AG04450 (cell line): Measurements from ENCODE around the gene TMEM135. TPM values are rescaled to one million over a fixed set of nuclear protein-coding genes. Genes with fewer than 3 reads are reported as not detected.

Experiments
- CTCF ChIA-PET: fragments of 300-600, 350-600 bp; formaldehyde crosslinking; extraction: SDS; loops from one replicate; lab custom pipeline; 2022; ENCODE audit warnings: antibody characterized with exemption, inconsistent platforms; lab: Charles Lee
- POLR2A ChIA-PET: fragments of 350-600 bp; formaldehyde crosslinking; extraction: SDS; loops from one replicate; lab custom pipeline; 2021; ENCODE audit warnings: antibody characterized with exemption, inconsistent platforms; lab: Yijun Ruan, JAX
- DNase-seq: peaks from one replicate; pipeline ENCODE4 v3.0.0-alpha.2; 2011; ENCODE audit warnings: low read depth, low spot score
- H3K27ac ChIP-seq: one replicate; pipeline ENCODE4 v1.5.1; 2012; ENCODE audit warnings: low read depth, low read length, control low read depth
- H3K27me3 ChIP-seq: one replicate; pipeline ENCODE4 v1.6.0; 2012; ENCODE audit warnings: low read length; ENCODE audit not compliant: control insufficient read depth, insufficient read depth
- H3K4me3 ChIP-seq: 2 replicates; pipeline ENCODE4 v1.5.1; 2011; ENCODE audit warnings: mild to moderate bottlenecking, low read depth, low read length, control low read depth
- H3K9me3 ChIP-seq: 2 replicates; pipeline ENCODE4 v1.5.1; 2012; ENCODE audit warnings: low read length; ENCODE audit not compliant: control insufficient read depth, insufficient read depth
- polyA plus RNA-seq: library from polyadenylated mRNA; depleted of rRNA; stranded (reverse); fragments of >200 nt; gene quantifications from 2 replicates; pipeline ENCODE4 v1.2.3, GENCODE V29; 2011
- TF ChIP-seq, protein P1 (sequence below): IDR thresholded peaks from 2 replicates; pipeline ENCODE4 v1.5.1; 2011; ENCODE audit warnings: low read depth, low read length, control low read depth, inconsistent platforms

Gene TMEM135
- polyA plus RNA-seq, 1 experiment = 12.6 TPM

DNA sequence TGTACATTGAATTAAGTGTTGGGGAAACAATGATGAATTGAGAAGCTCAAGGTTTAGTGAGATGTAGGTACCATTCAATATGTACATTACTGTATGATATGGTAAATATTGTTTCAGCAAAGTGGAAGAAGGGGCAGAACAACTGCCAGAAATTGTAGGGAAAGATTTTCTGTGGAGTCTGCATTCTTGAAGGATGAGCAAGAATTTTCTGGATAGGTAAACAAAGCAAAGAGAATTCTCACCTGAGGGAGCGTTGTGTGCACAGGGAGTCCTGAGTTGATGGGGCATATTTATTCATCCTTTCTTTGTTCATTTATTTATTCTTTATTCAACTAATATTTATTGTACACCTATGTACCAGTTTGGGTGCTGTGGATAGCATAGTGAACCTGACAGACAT, 83.2 kb downstream of the TMEM135 start:
- TF ChIP-seq, protein P1, sequence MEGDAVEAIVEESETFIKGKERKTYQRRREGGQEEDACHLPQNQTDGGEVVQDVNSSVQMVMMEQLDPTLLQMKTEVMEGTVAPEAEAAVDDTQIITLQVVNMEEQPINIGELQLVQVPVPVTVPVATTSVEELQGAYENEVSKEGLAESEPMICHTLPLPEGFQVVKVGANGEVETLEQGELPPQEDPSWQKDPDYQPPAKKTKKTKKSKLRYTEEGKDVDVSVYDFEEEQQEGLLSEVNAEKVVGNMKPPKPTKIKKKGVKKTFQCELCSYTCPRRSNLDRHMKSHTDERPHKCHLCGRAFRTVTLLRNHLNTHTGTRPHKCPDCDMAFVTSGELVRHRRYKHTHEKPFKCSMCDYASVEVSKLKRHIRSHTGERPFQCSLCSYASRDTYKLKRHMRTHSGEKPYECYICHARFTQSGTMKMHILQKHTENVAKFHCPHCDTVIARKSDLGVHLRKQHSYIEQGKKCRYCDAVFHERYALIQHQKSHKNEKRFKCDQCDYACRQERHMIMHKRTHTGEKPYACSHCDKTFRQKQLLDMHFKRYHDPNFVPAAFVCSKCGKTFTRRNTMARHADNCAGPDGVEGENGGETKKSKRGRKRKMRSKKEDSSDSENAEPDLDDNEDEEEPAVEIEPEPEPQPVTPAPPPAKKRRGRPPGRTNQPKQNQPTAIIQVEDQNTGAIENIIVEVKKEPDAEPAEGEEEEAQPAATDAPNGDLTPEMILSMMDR = no peak
- ChIA-PET POLR2A (no interaction called here), CTCF (interaction anchor here (0.6 to 1.6 kb wide), 2 partner anchors 23 to 172 kb away, joined by 3 to 6 read pairs; no protein-coding TSS in a partner anchor)
- no peak for DNase-seq
- H3K4me3 ChIP-seq = no peak overlapping the region
- no peak overlapping the region for H3K27ac ChIP-seq
- no peaks in the 10 kb centered on the region for H3K27me3 ChIP-seq
- H3K9me3 ChIP-seq = no peaks in the 10 kb centered on the region

- POLR2A ChIA-PET = no interaction called here
- no peaks in the 10 kb centered on the region for H3K27me3 ChIP-seq
- H3K4me3 ChIP-seq = no peak overlapping the region
- TF ChIP-seq, protein P1 = no peak
- H3K9me3 ChIP-seq = no peaks in the 10 kb centered on the region
- no peak for DNase-seq
- no peak overlapping the region for H3K27ac ChIP-seq
- CTCF ChIA-PET = no interaction called here
Observed at GRCh38 chr11:87122852-87123251, 85.1 kb downstream of the TMEM135 start.

DNA sequence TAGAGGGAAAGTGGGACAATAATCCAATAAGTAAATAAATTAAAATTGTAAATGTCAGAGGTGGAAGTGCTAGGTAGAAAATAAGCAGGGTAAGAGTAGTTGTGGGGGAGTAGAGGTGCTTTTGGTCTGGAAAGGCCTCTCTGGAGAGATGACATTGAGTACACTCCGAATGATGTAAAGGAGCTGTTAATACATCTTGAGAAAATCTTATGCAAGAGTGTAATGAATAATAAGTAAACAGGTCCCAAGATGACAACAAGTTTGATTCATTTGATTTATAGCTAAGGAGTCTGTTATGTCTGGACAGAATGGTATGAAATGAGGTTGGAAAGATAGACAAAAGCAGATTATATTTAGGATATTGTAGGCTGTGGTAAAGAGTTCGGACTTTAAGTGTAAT, 87.5 kb downstream of the TMEM135 start:
- no peaks in the 10 kb centered on the region for H3K9me3 ChIP-seq
- no peak overlapping the region for H3K27ac ChIP-seq
- no peak overlapping the region for H3K4me3 ChIP-seq
- ChIA-PET CTCF (interaction anchor here (1.6 kb wide), 1 partner anchor 28 kb away, joined by 7 read pairs; no protein-coding TSS in a partner anchor), POLR2A (no interaction called here)
- DNase-seq = no peak
- H3K27me3 ChIP-seq = no peaks in the 10 kb centered on the region
- TF ChIP-seq, protein P1 = no peak

GRCh38 chr11:87127101-87127500, 89.4 kb downstream of the TMEM135 start:
- no peaks in the 10 kb centered on the region for H3K9me3 ChIP-seq
- H3K27me3 ChIP-seq = no peaks in the 10 kb centered on the region
- ChIA-PET CTCF (no interaction called here), POLR2A (no interaction called here)
- TF ChIP-seq, protein P1 = no peak
- no peak for DNase-seq
- H3K4me3 ChIP-seq = no peak overlapping the region
- H3K27ac ChIP-seq = no peak overlapping the region

- Histone ChIP-seq H3K9me3 (no peaks in the 10 kb centered on the region), H3K4me3 (no peak overlapping the region), H3K27me3 (no peaks in the 10 kb centered on the region), H3K27ac (no peak overlapping the region)
- ChIA-PET POLR2A (no interaction called here), CTCF (no interaction called here)
- TF ChIP-seq, protein P1 = no peak
- DNase-seq = no peak
Observed at GRCh38 chr11:87128372-87128771, 90.6 kb downstream of the TMEM135 start.
